ENCODE measurements around the gene NCCRP1.

DNA sequence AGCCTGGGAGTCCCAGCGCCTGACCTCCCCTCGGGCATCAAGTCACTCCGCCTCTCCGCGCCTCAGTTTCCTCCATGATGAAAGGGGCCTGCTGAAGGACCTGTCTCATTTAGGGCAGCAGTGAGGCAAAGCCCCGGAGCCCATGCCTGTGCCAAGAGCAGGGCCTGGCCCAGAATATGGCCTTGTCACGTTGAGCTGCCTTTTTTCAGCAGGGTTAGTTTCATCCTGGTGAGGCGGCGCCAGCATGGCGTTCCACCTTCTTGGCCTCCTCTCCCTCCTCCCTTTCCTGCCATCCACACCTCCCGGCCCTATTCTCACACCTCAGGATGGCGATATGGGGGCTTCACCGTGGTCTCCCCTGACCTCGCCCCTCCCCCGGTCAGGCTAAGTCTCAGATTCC lies 41.0 kb upstream of the NCCRP1 start:
- TF ChIP-seq, protein P1, sequence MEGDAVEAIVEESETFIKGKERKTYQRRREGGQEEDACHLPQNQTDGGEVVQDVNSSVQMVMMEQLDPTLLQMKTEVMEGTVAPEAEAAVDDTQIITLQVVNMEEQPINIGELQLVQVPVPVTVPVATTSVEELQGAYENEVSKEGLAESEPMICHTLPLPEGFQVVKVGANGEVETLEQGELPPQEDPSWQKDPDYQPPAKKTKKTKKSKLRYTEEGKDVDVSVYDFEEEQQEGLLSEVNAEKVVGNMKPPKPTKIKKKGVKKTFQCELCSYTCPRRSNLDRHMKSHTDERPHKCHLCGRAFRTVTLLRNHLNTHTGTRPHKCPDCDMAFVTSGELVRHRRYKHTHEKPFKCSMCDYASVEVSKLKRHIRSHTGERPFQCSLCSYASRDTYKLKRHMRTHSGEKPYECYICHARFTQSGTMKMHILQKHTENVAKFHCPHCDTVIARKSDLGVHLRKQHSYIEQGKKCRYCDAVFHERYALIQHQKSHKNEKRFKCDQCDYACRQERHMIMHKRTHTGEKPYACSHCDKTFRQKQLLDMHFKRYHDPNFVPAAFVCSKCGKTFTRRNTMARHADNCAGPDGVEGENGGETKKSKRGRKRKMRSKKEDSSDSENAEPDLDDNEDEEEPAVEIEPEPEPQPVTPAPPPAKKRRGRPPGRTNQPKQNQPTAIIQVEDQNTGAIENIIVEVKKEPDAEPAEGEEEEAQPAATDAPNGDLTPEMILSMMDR (IDR thresholded peaks at IDR 0.05) = no peak
- no peak for TF ChIP-seq POLR2A (IDR thresholded peaks at IDR 0.05)
